ENCODE measurements around the gene CSPG4.
"Not testable (repeated sequence)": the region's sequence is repeated elsewhere in the genome, so short reads cannot be mapped to it uniquely, and the experiment has no call there.

The CSPG4 gene

GRCh38 chr15:75704263-75704615, 8.4 kb downstream of the CSPG4 start:
- Histone ChIP-seq H3K4me3 (replicated peaks; ENCODE audit: insufficient read depth, low read length) (no peak overlapping the region), H3K27me3 (ENCODE audit: insufficient read depth, poor library complexity, severe bottlenecking) (no peaks in the 10 kb centered on the region), H3K27ac (replicated peaks) (no peak overlapping the region)
- no peak for DNase-seq (ENCODE audit: low read depth in 1 of 2, low spot score in 1 of 2)
- TF ChIP-seq SPI1 (IDR thresholded peaks at IDR 0.05; ENCODE audit: borderline replicate concordance, low read depth) = no peak
- TF ChIP-seq POLR2AphosphoS5 (IDR thresholded peaks at IDR 0.05; ENCODE audit: low read depth) = no peak
- no peak for TF ChIP-seq REST (IDR thresholded peaks at IDR 0.05; ENCODE audit: insufficient replicate concordance, low read depth)
- no peak for TF ChIP-seq GABPA (IDR thresholded peaks at IDR 0.05; ENCODE audit: low read depth)
- TF ChIP-seq CTCF (IDR thresholded peaks at IDR 0.05; ENCODE audit: insufficient read depth, low read length) = no peak

- H3K27me3 ChIP-seq (ENCODE audit: insufficient read depth, poor library complexity, severe bottlenecking); H3K27ac ChIP-seq (replicated peaks); H3K4me3 ChIP-seq (replicated peaks; ENCODE audit: insufficient read depth, low read length); DNase-seq (ENCODE audit: low read depth in 1 of 2, low spot score in 1 of 2): not testable (repeated sequence)
These were observed 9.0 kb downstream of the CSPG4 start for GRCh38 chr15:75703440-75704262.

GRCh38 chr15:75702436-75702835, 10.2 kb downstream of the CSPG4 start:
- DNase-seq (ENCODE audit: low read depth in 1 of 2, low spot score in 1 of 2) = no peak
- Histone ChIP-seq H3K27me3 (ENCODE audit: insufficient read depth, poor library complexity, severe bottlenecking) (no peaks in the 10 kb centered on the region), H3K27ac (replicated peaks) (no peak overlapping the region), H3K4me3 (replicated peaks; ENCODE audit: insufficient read depth, low read length) (no peak overlapping the region)
- TF ChIP-seq REST (IDR thresholded peaks at IDR 0.05; ENCODE audit: insufficient replicate concordance, low read depth) (no peak), POLR2AphosphoS5 (IDR thresholded peaks at IDR 0.05; ENCODE audit: low read depth) (no peak), GABPA (IDR thresholded peaks at IDR 0.05; ENCODE audit: low read depth) (no peak)

- not testable (repeated sequence) for DNase-seq (ENCODE audit: low read depth in 1 of 2, low spot score in 1 of 2); H3K4me3 ChIP-seq (replicated peaks; ENCODE audit: insufficient read depth, low read length); H3K27me3 ChIP-seq (ENCODE audit: insufficient read depth, poor library complexity, severe bottlenecking); H3K27ac ChIP-seq (replicated peaks)
These were observed 11.3 kb downstream of the CSPG4 start for GRCh38 chr15:75701071-75702003.

GRCh38 chr15:75699961-75700874, 12.4 kb downstream of the CSPG4 start:
- H3K27ac ChIP-seq (replicated peaks); H3K4me3 ChIP-seq (replicated peaks; ENCODE audit: insufficient read depth, low read length); H3K27me3 ChIP-seq (ENCODE audit: insufficient read depth, poor library complexity, severe bottlenecking): not testable (repeated sequence)
- peak in 1 of 2 experiments; percentile 55 for DNase-seq (ENCODE audit: low read depth in 1 of 2, low spot score in 1 of 2)
